ENCODE data around the gene CLIC3.
A peak's percentile ranks its signal among the peaks of the same experiment; 100 is the strongest.

The CLIC3 gene

DNA sequence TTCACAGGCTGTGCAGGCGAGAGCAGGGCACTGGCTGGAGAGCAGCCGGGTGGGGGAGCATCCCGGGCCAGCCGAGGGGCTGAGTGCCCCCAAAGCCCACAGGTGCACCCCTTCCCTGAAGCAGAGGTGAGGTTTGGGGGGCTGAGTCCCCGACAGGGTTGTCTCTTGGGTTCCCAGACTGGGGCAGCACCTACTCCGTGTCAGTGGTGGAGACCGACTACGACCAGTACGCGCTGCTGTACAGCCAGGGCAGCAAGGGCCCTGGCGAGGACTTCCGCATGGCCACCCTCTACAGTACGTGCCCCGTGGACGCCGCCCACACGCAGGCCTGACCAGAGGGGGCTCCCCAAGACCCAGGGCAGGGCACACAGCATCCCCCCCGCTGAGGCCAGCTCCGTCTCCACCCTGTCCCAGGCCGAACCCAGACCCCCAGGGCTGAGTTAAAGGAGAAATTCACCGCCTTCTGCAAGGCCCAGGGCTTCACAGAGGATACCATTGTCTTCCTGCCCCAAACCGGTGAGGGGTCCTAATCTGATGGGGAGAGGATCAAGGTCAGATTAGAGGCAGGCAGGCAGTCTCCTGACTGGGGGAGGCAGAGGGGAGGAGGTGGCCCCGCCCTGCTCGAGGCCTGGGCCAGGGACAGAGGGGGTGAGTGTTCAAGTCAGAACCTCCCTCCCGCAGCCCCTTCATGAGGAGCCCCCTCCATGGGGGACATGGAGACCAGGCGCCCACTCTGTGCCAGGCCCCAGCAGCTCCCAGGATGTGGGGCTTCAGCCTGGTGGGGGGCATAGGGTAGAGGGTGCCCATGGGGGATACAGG lies 16.4 kb downstream of the CLIC3 start:
- DNase-seq, result no peak

DNA sequence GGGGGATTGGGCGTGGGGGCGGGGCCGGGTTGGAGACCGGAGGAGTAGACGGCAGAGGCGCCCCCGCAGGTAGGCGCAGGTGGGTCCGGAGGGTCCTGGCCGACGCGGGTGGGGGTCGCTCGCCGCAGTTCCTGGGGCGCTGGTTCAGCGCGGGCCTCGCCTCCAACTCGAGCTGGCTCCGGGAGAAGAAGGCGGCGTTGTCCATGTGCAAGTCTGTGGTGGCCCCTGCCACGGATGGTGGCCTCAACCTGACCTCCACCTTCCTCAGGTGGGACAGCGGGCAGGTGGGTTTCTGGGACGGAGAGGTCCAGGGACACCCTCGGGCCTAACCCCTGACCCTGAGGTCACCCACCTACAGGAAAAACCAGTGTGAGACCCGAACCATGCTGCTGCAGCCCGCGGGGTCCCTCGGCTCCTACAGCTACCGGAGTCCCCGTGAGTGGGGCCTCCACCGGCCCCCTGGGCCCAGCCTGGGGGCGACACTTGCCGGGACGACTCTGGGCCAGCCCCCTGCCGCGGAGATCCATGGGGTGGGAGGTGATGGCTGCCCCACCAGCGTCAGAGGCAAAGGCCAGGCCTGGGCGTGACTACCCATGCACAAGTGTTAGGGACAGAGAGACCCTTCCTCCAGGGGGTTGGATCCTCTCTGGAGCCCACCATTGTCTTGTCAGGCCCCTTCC lies 17.4 kb downstream of the CLIC3 start:
- no peak for DNase-seq

DNA sequence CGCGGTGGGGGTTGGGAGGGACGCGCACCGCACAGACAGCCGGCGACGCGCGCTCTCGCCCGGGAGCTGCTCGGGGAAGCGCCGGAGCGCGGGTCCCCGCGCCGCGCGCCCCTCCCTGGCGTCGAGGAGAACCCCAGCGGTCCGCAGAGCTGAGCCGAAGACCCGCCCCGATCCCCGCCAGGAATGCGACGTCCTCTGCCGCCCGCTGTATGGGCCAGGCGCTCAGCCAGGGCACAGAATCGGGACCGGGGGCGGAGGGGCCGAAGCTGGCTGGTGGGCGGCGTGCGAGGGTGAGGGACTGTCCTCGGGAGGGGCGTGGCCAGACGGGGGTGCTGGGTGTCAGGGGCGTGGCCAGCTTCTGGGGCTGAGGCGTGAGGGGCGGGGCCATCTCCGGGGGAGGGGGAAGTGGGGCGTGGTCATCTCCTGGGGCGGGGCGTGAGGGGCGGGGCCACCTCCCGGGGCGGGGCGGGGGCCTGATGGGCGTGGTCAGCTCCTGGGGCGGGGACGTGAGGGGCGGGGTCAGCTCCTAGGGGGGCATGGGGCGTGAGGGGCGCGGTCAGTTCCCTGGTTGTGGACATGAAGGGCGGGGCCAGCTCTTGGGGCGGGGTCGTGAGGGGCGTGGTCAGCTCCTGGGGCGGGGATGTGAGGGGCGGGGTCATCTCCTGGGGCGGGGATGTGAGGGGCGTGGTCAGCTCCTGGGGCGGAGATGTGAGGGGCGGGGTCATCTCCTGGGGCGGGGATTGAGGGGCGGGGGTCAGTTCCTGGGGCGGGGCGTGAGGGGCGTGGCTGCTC lies 18.1 kb downstream of the CLIC3 start:
- peak; percentile 45 to 75 (median 70) for DNase-seq

DNA sequence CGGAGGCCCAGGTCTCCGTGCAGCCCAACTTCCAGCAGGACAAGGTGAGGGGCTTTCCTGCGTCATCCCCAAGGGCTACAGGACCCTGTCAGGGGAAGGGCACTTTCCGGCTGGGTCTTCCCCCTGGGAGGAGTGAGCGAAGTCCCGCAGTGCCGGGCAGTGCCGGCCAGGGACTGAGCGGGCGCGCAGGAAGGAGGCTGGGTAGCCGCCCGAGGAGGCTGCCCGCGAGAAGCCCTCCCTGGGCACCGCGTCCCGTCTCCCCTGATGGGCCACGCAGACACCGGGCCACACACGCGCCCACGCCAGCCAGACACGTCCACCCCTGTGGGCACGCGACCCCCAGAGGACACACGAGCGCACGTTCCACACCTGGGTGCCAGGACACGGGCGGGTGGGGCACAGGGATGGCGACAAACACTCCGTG lies 18.7 kb downstream of the CLIC3 start:
- no peak for DNase-seq

- DNase-seq, result no peak
Measured at GRCh38 chr9:136977223-136977622, 19.1 kb downstream of the CLIC3 start, which contains the start of gene PTGDS. TSS of gene PTGDS (plus strand) at chr9:136977504. CDS start at chr9:136977579, 75 bp downstream.

DNA sequence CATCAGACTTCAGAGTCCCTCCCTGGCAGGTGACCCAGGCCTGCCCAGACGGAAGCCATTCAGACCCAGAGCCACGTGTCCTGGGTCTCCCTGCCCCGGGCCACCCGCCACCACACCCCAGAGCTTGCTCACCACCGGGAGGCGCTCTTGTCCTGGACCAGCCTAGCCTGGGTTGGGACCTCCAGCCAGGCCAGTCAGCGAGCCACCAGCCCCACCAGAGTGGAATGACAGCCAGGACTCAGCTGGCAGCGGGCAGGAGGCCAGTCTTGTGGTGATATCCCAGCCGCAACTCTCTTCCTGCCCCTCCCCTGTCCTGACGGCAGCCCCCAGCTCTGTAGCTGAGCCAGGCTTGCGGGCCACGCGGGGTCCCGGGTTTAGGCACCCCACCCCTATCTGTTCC lies 20.7 kb downstream of the CLIC3 start:
- peak in 1 of 5 experiments; percentile 19 for DNase-seq

- peak in 1 of 5 experiments; percentile 23 for DNase-seq
Measured at GRCh38 chr9:136974817-136975535, 21.4 kb downstream of the CLIC3 start.

GRCh38 chr9:136973618-136974617 lies 22.4 kb downstream of the CLIC3 start:
- no peak for DNase-seq

DNA sequence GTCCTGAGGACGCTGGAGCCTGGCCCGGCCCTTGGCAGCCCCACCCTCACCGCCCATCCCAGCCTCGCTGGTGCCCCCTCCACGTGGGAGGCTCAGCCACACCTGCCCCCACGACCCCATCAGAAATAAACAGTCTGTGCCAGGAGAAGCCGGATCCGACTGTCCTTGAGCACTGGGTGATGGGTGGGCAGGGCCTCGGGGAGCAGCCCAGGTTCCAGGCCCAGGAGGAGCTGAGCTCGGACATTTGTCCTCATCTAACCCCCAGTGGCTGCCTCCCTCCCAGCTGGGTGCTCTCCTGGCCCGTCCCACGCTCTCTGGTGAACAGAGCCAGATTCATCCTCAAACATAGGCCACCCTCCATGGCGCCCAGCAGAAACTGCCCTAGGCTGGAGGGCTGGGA lies 23.6 kb downstream of the CLIC3 start:
- DNase-seq, result no peak

- DNase-seq, result no peak
Measured at GRCh38 chr9:136972335-136972734, 24.0 kb downstream of the CLIC3 start.

- DNase-seq, result no peak
Measured at GRCh38 chr9:136971746-136972145, 24.6 kb downstream of the CLIC3 start.

GRCh38 chr9:136970361-136970760 lies 26.0 kb downstream of the CLIC3 start:
- DNase-seq, result no peak

GRCh38 chr9:136969774-136970173 lies 26.6 kb downstream of the CLIC3 start:
- DNase-seq, result no peak

- no peak for DNase-seq
Measured at GRCh38 chr9:136969150-136969549, 27.2 kb downstream of the CLIC3 start.

DNA sequence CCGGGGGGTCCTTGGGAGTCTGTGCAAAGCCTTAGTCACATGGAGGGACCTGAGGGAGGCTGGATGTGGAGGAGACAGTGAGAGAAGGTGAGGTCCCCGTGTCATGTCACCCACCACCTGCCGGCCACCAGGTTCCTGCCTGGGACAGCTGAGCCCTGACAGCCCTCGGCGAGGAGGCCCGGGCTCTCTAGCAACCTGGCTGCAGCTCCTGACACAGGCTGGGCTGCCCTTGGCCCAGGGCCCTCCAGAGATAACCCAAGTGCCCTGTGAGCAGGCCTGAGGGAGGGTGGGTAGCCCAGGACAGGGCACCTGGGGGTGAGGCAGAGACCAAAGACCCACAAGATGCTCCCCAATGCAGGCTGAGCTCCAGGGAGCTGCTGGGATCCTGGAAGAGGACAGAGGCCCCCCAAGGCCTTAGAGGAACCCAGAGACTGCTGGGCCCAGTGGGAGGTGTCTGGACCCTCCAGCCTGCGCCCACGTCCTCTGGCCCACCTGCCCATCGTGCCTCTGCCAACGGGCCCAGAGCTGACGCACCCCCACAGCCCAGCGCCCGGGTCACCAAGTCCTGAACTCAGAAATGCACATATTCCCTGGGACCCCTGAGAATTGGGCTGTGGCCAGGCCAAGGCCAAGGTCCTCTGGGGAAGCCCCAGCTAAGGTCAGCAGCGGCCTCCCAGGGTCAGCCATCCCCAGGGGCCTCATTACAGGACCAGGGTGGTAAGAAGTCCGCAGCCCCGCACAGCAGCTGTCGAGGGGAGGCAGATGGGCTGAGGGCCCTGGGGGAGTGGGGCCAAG lies 27.8 kb downstream of the CLIC3 start:
- no peak for DNase-seq

DNA sequence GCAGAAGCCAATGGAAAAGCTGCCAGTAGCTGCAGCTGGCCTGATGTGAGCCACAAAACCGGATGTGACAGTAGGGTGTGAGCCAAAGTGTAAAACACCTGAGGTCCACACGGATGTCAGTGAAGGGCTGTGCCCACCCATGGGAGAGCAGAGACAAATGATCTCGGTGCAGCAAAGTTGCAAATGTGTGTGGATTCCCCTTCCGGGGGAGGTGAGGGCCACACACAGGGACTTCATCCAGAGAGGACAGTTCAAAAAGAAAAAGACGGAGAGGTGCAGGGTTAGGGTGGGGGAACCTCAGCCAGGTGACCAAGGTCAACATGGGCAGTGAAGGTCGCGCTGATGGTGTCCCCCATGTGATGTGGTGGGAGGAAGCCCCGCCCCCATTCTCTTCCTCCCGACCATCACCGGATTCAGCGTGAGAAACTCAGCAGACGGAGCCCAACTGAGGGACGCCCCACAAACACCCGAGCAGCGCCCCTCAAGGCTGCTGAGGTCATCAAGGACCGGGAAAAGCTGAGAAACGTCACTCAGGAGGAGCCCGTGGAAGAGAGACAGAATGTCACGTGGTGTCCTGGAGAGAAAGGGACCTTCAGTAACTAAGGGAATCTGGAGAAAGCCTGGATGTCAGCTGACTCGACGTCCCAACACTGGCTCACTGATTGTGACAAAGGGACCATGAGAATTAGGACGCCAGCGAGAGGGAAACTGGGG lies 30.4 kb downstream of the CLIC3 start:
- peak in 2 of 5 experiments; percentile 63 to 76 for DNase-seq

DNA sequence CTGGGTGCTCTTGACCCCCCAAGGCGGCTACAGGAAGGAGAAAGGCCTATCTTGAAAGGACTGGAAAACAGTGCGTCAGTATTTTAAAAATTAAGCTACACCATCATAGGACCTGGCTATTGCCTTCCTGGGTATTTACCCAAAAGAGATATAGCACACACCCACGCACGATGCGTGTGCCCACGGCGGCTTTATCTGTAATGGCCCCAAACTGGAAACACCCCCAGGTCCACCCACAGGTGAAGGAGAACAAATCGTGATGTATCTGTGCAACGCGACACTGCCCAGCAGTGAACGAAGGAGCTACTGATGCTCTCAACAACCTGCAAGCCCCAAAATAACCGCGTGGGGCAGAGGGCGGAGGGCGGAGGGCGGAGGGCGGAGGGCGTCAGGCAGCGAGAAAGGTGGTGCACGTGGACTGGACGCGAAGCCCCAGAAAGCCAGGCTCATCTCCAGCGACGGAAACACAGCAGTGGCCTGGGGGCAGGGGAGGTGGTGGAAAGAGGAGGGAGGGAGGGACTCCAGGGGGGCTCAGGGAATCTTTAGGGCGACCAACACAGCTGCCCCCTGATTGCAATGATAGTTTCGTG lies 31.4 kb downstream of the CLIC3 start:
- no peak for DNase-seq

DNA sequence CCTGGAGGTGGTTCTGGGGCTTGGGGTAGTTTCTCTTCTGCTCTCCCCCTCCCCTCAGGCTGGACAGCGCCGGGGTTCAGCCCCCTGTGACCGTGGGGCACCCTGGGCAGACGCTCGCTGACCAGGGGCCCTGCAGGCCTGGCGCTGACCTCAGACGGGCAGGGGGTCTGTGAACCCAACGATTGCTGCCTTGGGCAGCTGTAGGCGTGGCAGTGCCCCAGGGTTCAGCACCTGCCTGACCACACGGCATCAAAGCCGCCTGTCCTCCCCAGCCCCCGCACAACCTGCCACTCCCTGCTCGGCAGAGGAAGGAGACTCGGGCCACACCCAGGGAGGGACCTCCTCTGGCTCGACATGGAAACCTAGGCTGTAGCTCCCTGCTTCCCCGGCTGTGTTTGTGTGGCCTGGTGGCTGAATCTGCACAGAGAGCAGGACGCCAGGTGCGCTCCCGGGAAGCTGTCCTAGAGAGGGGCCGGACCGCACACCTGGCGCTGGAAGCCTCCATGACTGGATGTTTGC lies 32.1 kb downstream of the CLIC3 start:
- DNase-seq, result no peak

DNA sequence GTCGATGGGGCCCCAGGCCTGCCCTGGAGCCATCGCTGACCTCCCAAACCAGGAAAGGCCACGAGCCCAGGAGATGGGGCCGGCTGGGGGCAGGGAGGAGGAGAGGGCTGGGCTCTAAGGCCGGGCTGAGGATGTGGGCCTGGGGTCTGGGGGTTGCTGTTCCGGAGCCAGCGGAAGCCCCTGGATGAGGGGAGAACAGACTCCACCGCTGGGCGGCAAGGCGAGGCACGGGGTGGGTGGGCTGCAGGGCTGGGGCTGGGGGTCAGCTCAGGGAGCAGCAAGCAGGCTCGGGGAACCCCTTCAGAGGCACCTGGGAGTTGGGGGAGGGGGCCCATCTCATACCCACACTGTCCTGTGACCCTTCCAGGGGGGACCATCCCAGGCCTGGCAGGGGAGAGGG lies 32.6 kb downstream of the CLIC3 start:
- no peak for DNase-seq

All from T-helper 2 cell (primary cell).